IMR-90 (cell line): ENCODE results near the gene SVIP. TPM values are rescaled to one million over a fixed set of nuclear protein-coding genes. Genes with fewer than 3 reads are reported as not detected.

Source experiments
- ATAC-seq: fragments of 200-7000 bp; cut with Tn5 transposase; 2 replicates; pipeline ENCODE4 v1.9.1; 2020; ENCODE audit warnings: low read depth, mild to moderate bottlenecking, moderate library complexity
- Bru-seq: library from RNA; stranded (reverse); fragments of 400-500 nt; gene quantifications from one replicate; lab custom pipeline; 2021; lab: Mats Ljungman, UMichigan
- BruChase-seq, 2 experiments: library from RNA; stranded (reverse); fragments of 400-500 nt; gene quantifications; one replicate each; lab custom pipeline; 2021; lab: Mats Ljungman, UMichigan
- BruUV-seq: library from RNA; stranded (reverse); fragments of 400-500 nt; replicated peaks from 2 replicates; lab custom pipeline; 2021; lab: Mats Ljungman, UMichigan
- CTCF ChIA-PET: fragments of 300-600 bp; formaldehyde crosslinking; extraction: SDS; loops from one replicate; lab custom pipeline; 2021; ENCODE audit warnings: antibody characterized with exemption; lab: Yijun Ruan, JAX
- POLR2A ChIA-PET: fragments of 300-600 bp; sonication (Branson Sonifier 250); formaldehyde crosslinking; loops from one replicate; lab custom pipeline; 2022; ENCODE audit warnings: antibody characterized with exemption; ENCODE audit not compliant: unreplicated experiment; lab: Charles Lee
- DNase-seq: peaks from one replicate; pipeline ENCODE4 v3.0.0; 2013
- H2AFZ ChIP-seq: replicated peaks from 2 replicates; pipeline ENCODE3; 2013; ENCODE audit warnings: low read length, mild to moderate bottlenecking; ENCODE audit not compliant: poor library complexity
- H2AK5ac ChIP-seq: 2 replicates; pipeline ENCODE4 v1.6.1; 2013; ENCODE audit warnings: low read depth, low read length, inconsistent platforms
- H2AK9ac ChIP-seq: replicated peaks from 2 replicates; pipeline ENCODE3; 2013; ENCODE audit warnings: mild to moderate bottlenecking, low read depth, low read length, moderate library complexity; ENCODE audit not compliant: poor library complexity
- H2BK120ac ChIP-seq: 2 replicates; pipeline ENCODE4 v1.6.1; 2013; ENCODE audit warnings: low read depth, low read length, inconsistent platforms
- H2BK15ac ChIP-seq: 3 replicates; pipeline ENCODE4 v1.6.1; 2013; ENCODE audit warnings: low read depth, low read length, inconsistent platforms
- H2BK20ac ChIP-seq: 2 replicates; pipeline ENCODE4 v1.6.1; 2013; ENCODE audit warnings: low read depth, mild to moderate bottlenecking, inconsistent platforms, low read length, moderate library complexity
- H2BK5ac ChIP-seq: 2 replicates; pipeline ENCODE4 v1.6.1; 2013; ENCODE audit warnings: mild to moderate bottlenecking, low read depth, low read length, inconsistent platforms; ENCODE audit not compliant: poor library complexity, severe bottlenecking
- H3K14ac ChIP-seq: replicated peaks from 2 replicates; pipeline ENCODE4 v1.6.1; 2013; ENCODE audit warnings: low read depth, low read length, inconsistent platforms
- H3K18ac ChIP-seq: 2 replicates; pipeline ENCODE4 v1.6.1; 2013; ENCODE audit warnings: low read depth, low read length, control low read depth
- H3K23ac ChIP-seq: 2 replicates; pipeline ENCODE4 v1.6.1; 2013; ENCODE audit warnings: low read depth, low read length, inconsistent platforms
- H3K27ac ChIP-seq: 2 replicates; pipeline ENCODE4 v1.5.1; 2013; ENCODE audit warnings: mild to moderate bottlenecking, control low read depth, low read length; ENCODE audit not compliant: insufficient read depth
- H3K27me3 ChIP-seq: 2 replicates; pipeline ENCODE4 v1.6.1; 2013; ENCODE audit warnings: low read length; ENCODE audit not compliant: control insufficient read depth, insufficient read depth
- H3K36me3 ChIP-seq: 2 replicates; pipeline ENCODE4 v1.6.1; 2013; ENCODE audit warnings: low read length, mixed read lengths; ENCODE audit not compliant: control insufficient read depth, insufficient read depth
- H3K4ac ChIP-seq: 2 replicates; pipeline ENCODE4 v1.6.1; 2013; ENCODE audit warnings: low read depth, low read length, inconsistent platforms
- H3K4me1 ChIP-seq: 2 replicates; pipeline ENCODE4 v1.6.1; 2013; ENCODE audit warnings: low read length, mixed read lengths; ENCODE audit not compliant: control insufficient read depth, insufficient read depth
- H3K4me2 ChIP-seq: 2 replicates; pipeline ENCODE4 v1.6.1; 2013; ENCODE audit warnings: low read depth, mild to moderate bottlenecking, control low read depth, low read length, moderate library complexity
- H3K4me3 ChIP-seq: 2 replicates; pipeline ENCODE4 v1.5.1; 2013; ENCODE audit warnings: low read depth, mild to moderate bottlenecking, control low read depth, low read length, moderate library complexity; ENCODE audit not compliant: insufficient read depth
- H3K56ac ChIP-seq: 2 replicates; pipeline ENCODE4 v1.6.1; 2013; ENCODE audit warnings: low read length, inconsistent platforms; ENCODE audit not compliant: insufficient read depth; ENCODE audit errors: extremely low read depth
- H3K79me1 ChIP-seq, 2 experiments: 2 replicates each; pipeline ENCODE4 v1.6.1; 2013; ENCODE audit warnings: low read length in 2 of 2, inconsistent platforms in 1 of 2, low read depth in 1 of 2
- H3K9ac ChIP-seq: 2 replicates; pipeline ENCODE4 v1.6.1; 2013; ENCODE audit warnings: low read depth, low read length, control low read depth
- H3K9me1 ChIP-seq: 2 replicates; pipeline ENCODE4 v1.6.1; 2013; ENCODE audit warnings: low read length, inconsistent platforms; ENCODE audit not compliant: insufficient read depth
- H3K9me3 ChIP-seq: 2 replicates; pipeline ENCODE4 v1.6.1; 2013; ENCODE audit warnings: low read length; ENCODE audit not compliant: control insufficient read depth, insufficient read depth
- H4K20me1 ChIP-seq: 2 replicates; pipeline ENCODE4 v1.6.1; 2013; ENCODE audit warnings: low read length, inconsistent platforms; ENCODE audit not compliant: insufficient read depth
- H4K5ac ChIP-seq: 2 replicates; pipeline ENCODE4 v1.6.1; 2013; ENCODE audit warnings: mild to moderate bottlenecking, low read depth, low read length, control low read depth
- H4K8ac ChIP-seq, 2 experiments: 2 replicates each; pipeline ENCODE4 v1.6.1; 2013; ENCODE audit warnings: low read depth in 2 of 2, low read length in 2 of 2, control low read depth in 1 of 2, inconsistent platforms in 1 of 2
- H4K91ac ChIP-seq: 2 replicates; pipeline ENCODE4 v1.6.1; 2013; ENCODE audit warnings: low read depth, low read length, inconsistent platforms; ENCODE audit not compliant: insufficient read depth
- BHLHE40 ChIP-seq: fragments of 150-350 bp; IDR thresholded peaks from 2 replicates; pipeline ENCODE4 v1.6.1; 2016; ENCODE audit warnings: mild to moderate bottlenecking, low read depth, low read length
- MAZ ChIP-seq: IDR thresholded peaks from 2 replicates; pipeline ENCODE4 v1.6.1; 2012; ENCODE audit warnings: low read depth, mild to moderate bottlenecking, low read length, improper control_type of control experiment, moderate library complexity, borderline replicate concordance
- RAD21 ChIP-seq: IDR thresholded peaks from 2 replicates; pipeline ENCODE4 v1.6.1; 2012; ENCODE audit warnings: low read length, improper control_type of control experiment
- RCOR1 ChIP-seq: IDR thresholded peaks from 2 replicates; pipeline ENCODE4 v1.6.1; 2012; ENCODE audit warnings: mild to moderate bottlenecking, low read length, improper control_type of control experiment; ENCODE audit not compliant: insufficient replicate concordance
- WGBS, 2 experiments: methylation state at CpG; one replicate each; pipeline versions ENCODE4 v1.1.5 to v1.1.7; 2013; ENCODE audit warnings: missing lambda C conversion rate in 2 of 2; ENCODE audit not compliant: insufficient read length in 1 of 2; ENCODE audit errors: extremely low coverage in 2 of 2; 5-methylcytosine and 5-hydroxymethylcytosine counted together
- dilution Hi-C: fragments of 300-500 bp; cut with HindIII; formaldehyde crosslinking; loops from one replicate; pipeline ENCODE4 v1.14.3; 2018; ENCODE audit warnings: low sequenced_read_pairs; ENCODE audit not compliant: unreplicated experiment
- in situ Hi-C: fragments of 300-500 bp; cut with MboI; formaldehyde crosslinking; loops from 3 replicates; pipeline ENCODE4 v1.14.3; 2019; ENCODE audit warnings: low sequenced_read_pairs, inconsistent platforms, mixed read lengths
- intact Hi-C: fragments of 100-400 bp; cut with micrococcal nuclease; formaldehyde crosslinking; loops from 2 replicates; pipeline ENCODE4 v1.10.0; 2022
- long read RNA-seq: library from polyadenylated mRNA; unstranded; transcript quantifications from one replicate; pipeline ENCODE4 v2.0.0, GENCODE V29; 2021; ENCODE audit not compliant: unreplicated experiment
- polyA plus RNA-seq, 3 experiments: library from polyadenylated mRNA; depleted of rRNA; stranded (reverse); fragments of >200 nt; gene quantifications; 2 replicates each; pipeline ENCODE4 v1.2.3, GENCODE V29; 2012; ENCODE audit warnings: low replicate concordance in 1 of 3
- total RNA-seq: library from RNA; depleted of rRNA; stranded (reverse); fragments of >200 nt; gene quantifications from 2 replicates; pipeline ENCODE4 v1.2.3, GENCODE V29; 2012; rRNA removed
- TF ChIP-seq, protein P1 (sequence below): conservative IDR thresholded peaks from 2 replicates; pipeline ENCODE4 v1.5.1; 2012; ENCODE audit warnings: mild to moderate bottlenecking, low read depth, low read length, improper control_type of control experiment

Gene SVIP, protein sequence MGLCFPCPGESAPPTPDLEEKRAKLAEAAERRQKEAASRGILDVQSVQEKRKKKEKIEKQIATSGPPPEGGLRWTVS
- total RNA-seq, result 2.0 and 6.1 TPM in 2 replicates
- 5.5 and 6.8 TPM in 2 replicates for polyA plus RNA-seq (2012; rRNA removed)
- 0.34 and 0.73 TPM in 2 replicates for polyA plus RNA-seq (2012; cell fraction: cytosol; rRNA removed)
- 0.22 and 1.3 TPM in 2 replicates for polyA plus RNA-seq (2012; cell fraction: nucleus; rRNA removed; ENCODE audit: low replicate concordance)
- Bru-seq, nascent RNA, result percentile 44 among the genes with signal in this experiment
- BruChase-seq, experiment 1, labeled RNA remaining after a 6-hour chase, result percentile 47 among the genes with signal in this experiment
- BruChase-seq, experiment 2, labeled RNA remaining after a 2-hour chase, result percentile 50 among the genes with signal in this experiment
- long read RNA-seq, full-length matches to known transcripts, result 8 of 11 reads
- long read RNA-seq, partial matches to known transcripts, result 3 of 11 reads
- long read RNA-seq, other reads (novel, unspliced or antisense), result 0 of 11 reads

DNA sequence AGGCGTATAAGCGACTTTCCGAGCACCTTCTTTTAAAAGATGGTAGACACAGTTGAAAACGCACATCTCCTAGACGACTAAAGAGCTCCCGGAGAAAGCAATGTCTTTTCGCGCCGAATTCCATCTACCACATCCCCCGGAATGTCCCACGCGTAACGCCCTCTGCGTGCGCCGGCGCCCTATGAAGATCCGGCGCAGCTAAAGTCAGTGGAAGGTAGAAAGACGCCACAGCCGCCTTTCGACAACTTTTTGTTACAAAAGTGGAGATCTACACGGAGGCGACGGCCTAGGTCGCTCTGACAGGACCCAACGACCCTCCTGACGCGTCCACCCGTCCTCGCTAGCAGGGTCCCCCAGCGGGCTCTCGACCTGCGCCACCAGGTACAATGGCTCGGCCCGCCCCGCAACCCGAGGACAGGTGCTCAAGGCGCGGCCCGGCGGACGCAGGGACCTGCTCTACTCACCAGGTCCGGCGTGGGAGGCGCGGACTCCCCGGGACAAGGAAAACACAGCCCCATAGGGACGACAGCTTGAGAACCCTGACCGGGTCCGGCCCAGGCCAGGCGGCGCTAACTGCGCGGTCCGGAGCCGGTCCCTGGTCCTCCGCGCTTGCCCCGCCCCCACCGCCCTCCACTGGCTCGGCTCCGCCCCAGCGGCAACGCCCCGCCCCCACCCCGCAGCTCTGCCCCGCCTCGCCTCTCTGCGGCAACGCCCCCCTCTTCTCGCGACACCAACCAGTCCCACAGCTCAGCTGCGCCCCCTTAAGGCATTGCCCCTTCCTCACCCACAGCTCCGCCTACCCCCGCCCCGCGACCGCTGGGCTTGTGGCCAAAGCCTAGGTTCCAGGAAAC lies at the start of gene SVIP:
Gene SVIP, minus strand, starts transcription at position 571 of the 851 bp plus-strand sequence. Its CDS starts 53 bp downstream, at position 518.
- Histone ChIP-seq H3K27ac (peak within 1 kb of the TSS; percentile 0; the same call in 1 of the 2 replicates), H4K20me1 (no peaks in the 10 kb centered on the region), H3K9me1 (no peaks in the 10 kb centered on the region), H2AFZ (peak within 1 kb of the TSS; percentile 96), H3K4ac (peak within 1 kb of the TSS; percentile 11; the same call in 1 of the 2 replicates), H3K9ac (peak within 1 kb of the TSS; percentile 22), H3K4me3 (peak within 1 kb of the TSS; percentile 70), H4K91ac (peak within 1 kb of the TSS; percentile 41; the same call in 1 of the 2 replicates), H2BK15ac (no peak within 1 kb of the TSS), H3K23ac (no peak within 1 kb of the TSS), H2BK5ac (no peak within 1 kb of the TSS), H2BK20ac (no peak within 1 kb of the TSS), H3K79me1 (peaks cover 0 to 4% of the 10 kb centered on the region in 2 experiments; a peak in 3 of 4 replicates), H3K9me3 (no peaks in the 10 kb centered on the region), H3K36me3 (peaks cover 3% of the 10 kb centered on the region; the same call in 1 of the 2 replicates), H3K27me3 (no peaks in the 10 kb centered on the region), H3K4me2 (peak within 1 kb of the TSS; percentile 88), H2AK9ac (peak within 1 kb of the TSS; percentile 89), H3K14ac (peak within 1 kb of the TSS; percentile 5; the same call in 1 of the 2 replicates), H4K8ac (peak within 1 kb of the TSS; percentile 39 to 76; a peak in 3 of 4 replicates), H2BK120ac (no peak within 1 kb of the TSS; the same call in 1 of the 2 replicates), H2AK5ac (no peak within 1 kb of the TSS), H4K5ac (no peak within 1 kb of the TSS), H3K4me1 (no peaks in the 10 kb centered on the region), H3K18ac (no peak within 1 kb of the TSS; the same call in 1 of the 2 replicates), H3K56ac (0 out of 2 replicates have a peak within 1 kb of the TSS, but pooled peaks have one; percentile 39)
- 0% methylated on average over 12 of the region's 79 CpGs; no CpG with 5 or more reads in 1 of the 2 experiments for WGBS, 2 experiments
- DNase-seq (peak; percentile 87), ATAC-seq (peak; percentile 97)
- POLR2A ChIA-PET, result no interaction called here
- no TSS peak for BruUV-seq
- intact Hi-C loops, result loop anchor here (5.0 kb wide), 1 partner anchor 202 kb away; the partner anchor contains the start of gene FANCF
- CTCF ChIA-PET, result interaction anchor here (0.8 to 1.0 kb wide), 2 partner anchors 10 to 20 kb away, joined by 3 to 4 read pairs; no protein-coding TSS in a partner anchor
- dilution Hi-C loops, result no loop called here
- TF ChIP-seq MAZ (peak; percentile 93; the same call in 1 of the 2 replicates), BHLHE40 (no peak), RCOR1 (peak; percentile 67), RAD21 (peak; percentile 24; the same call in 1 of the 2 replicates)
- TF ChIP-seq, protein P1, sequence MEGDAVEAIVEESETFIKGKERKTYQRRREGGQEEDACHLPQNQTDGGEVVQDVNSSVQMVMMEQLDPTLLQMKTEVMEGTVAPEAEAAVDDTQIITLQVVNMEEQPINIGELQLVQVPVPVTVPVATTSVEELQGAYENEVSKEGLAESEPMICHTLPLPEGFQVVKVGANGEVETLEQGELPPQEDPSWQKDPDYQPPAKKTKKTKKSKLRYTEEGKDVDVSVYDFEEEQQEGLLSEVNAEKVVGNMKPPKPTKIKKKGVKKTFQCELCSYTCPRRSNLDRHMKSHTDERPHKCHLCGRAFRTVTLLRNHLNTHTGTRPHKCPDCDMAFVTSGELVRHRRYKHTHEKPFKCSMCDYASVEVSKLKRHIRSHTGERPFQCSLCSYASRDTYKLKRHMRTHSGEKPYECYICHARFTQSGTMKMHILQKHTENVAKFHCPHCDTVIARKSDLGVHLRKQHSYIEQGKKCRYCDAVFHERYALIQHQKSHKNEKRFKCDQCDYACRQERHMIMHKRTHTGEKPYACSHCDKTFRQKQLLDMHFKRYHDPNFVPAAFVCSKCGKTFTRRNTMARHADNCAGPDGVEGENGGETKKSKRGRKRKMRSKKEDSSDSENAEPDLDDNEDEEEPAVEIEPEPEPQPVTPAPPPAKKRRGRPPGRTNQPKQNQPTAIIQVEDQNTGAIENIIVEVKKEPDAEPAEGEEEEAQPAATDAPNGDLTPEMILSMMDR, result peak; percentile 71
- in situ Hi-C loops, result no loop called here
